ENCODE measurements around the gene CNTNAP2.

Gene CNTNAP2

DNA sequence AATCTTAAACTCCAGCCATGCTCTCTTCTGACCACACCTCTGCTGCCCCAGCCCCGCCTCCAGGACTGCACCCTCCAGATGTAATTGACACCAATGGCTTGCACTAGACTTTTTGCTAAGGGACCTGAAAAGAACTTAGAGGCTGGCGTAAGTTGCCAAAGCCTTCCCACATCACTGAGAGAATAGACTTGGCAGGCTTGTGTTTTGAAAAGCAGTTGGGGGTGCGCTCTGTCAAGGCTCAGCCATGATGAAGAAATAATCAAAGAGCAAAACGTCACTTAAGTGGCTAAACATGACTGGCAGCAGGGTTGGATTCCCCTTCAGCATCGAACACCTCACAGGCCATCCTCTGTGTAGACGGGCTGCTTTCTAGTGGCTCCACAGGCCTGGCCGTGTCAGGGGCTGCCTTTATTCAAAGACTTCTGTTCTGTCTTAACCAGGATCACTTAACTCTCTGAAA, 2278.8 kb downstream of the CNTNAP2 start:
- Histone ChIP-seq H3K4me3 (ENCODE audit: low read depth, low read length) (no peak overlapping the region), H3K9me3 (ENCODE audit: control insufficient read depth, insufficient read depth, low read depth, low read length) (no peaks in the 10 kb centered on the region), H3K4me1 (ENCODE audit: control insufficient read depth, insufficient read depth, low read length) (no peaks in the 10 kb centered on the region), H3K27ac (ENCODE audit: extremely low read depth, low read depth, low read length) (no peak overlapping the region), H3K36me3 (ENCODE audit: control insufficient read depth in 2 of 2, insufficient read depth in 1 of 2, low read length in 2 of 2) (no peaks in the 10 kb centered on the region)
- POLR2A ChIA-PET, result no interaction called here
- CTCF ChIA-PET, result no interaction called here
- TF ChIP-seq KLF10 (tag by site-specific recombination; IDR thresholded peaks at IDR 0.05) (0 out of 2 replicates have a peak, but pooled peaks have one; percentile 14), HOXC10 (CRISPR knock-in tag; IDR thresholded peaks at IDR 0.05) (no peak), ZNF501 (tag by site-specific recombination; IDR thresholded peaks at IDR 0.05) (no peak)

- POLR2A ChIA-PET, result no interaction called here
Measured at GRCh38 chr7:148395990-148396716, 2279.6 kb downstream of the CNTNAP2 start.

DNA sequence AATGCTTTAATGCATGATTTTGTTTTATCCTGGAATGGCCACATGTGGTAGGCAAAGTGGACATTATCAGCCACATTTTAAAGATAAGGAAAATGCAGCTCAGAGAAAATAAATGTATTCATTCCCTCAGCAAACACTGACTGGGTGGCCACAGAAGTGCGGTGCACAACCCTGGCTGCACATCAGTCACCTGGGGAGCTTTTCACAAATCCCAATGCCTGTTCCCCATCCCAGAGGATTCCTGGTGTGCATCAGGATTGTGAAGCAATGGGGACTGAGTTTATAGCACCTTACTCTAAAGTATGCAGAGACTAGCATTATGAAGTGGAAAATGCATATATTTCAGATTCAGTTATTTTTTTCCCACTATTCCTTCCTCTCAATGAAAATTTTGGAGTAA, 2280.5 kb downstream of the CNTNAP2 start:
- Histone ChIP-seq H3K36me3 (ENCODE audit: control insufficient read depth in 2 of 2, insufficient read depth in 1 of 2, low read length in 2 of 2) (no peaks in the 10 kb centered on the region), H3K9me3 (ENCODE audit: control insufficient read depth, insufficient read depth, low read depth, low read length) (no peaks in the 10 kb centered on the region), H3K4me3 (ENCODE audit: low read depth, low read length) (no peak overlapping the region), H3K27ac (ENCODE audit: extremely low read depth, low read depth, low read length) (no peak overlapping the region), H3K4me1 (ENCODE audit: control insufficient read depth, insufficient read depth, low read length) (no peaks in the 10 kb centered on the region)
- CTCF ChIA-PET, result no interaction called here
- peak; percentile 43; the same call in 1 of the 2 replicates for TF ChIP-seq ZIC2 (tag by site-specific recombination; IDR thresholded peaks at IDR 0.05)
- no peak for TF ChIP-seq RBAK (tag by site-specific recombination; IDR thresholded peaks at IDR 0.05)
- TF ChIP-seq, protein P1, sequence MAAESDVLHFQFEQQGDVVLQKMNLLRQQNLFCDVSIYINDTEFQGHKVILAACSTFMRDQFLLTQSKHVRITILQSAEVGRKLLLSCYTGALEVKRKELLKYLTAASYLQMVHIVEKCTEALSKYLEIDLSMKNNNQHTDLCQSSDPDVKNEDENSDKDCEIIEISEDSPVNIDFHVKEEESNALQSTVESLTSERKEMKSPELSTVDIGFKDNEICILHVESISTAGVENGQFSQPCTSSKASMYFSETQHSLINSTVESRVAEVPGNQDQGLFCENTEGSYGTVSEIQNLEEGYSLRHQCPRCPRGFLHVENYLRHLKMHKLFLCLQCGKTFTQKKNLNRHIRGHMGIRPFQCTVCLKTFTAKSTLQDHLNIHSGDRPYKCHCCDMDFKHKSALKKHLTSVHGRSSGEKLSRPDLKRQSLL (tag by site-specific recombination; IDR thresholded peaks at IDR 0.05), result no peak
- POLR2A ChIA-PET, result no interaction called here

More at GRCh38 chr7:148395990-148396716, 2279.6 kb downstream of the CNTNAP2 start:
- TF ChIP-seq ZNF335 (tag by site-specific recombination; conservative IDR thresholded peaks at IDR 0.05) (no peak), ZNF423 (tag by site-specific recombination; IDR thresholded peaks at IDR 0.05) (no peak), ZBTB1 (tag by site-specific recombination; IDR thresholded peaks at IDR 0.05) (no peak), KLF10 (tag by site-specific recombination; IDR thresholded peaks at IDR 0.05) (no peak), ZNF473 (tag by site-specific recombination; IDR thresholded peaks at IDR 0.05) (no peak), ZNF398 (tag by site-specific recombination; IDR thresholded peaks at IDR 0.05) (no peak), ZNF707 (tag by site-specific recombination; IDR thresholded peaks at IDR 0.05) (no peak), ZNF23 (tag by site-specific recombination; IDR thresholded peaks at IDR 0.05; ENCODE audit: borderline replicate concordance) (no peak)
- TF ChIP-seq, protein P2, sequence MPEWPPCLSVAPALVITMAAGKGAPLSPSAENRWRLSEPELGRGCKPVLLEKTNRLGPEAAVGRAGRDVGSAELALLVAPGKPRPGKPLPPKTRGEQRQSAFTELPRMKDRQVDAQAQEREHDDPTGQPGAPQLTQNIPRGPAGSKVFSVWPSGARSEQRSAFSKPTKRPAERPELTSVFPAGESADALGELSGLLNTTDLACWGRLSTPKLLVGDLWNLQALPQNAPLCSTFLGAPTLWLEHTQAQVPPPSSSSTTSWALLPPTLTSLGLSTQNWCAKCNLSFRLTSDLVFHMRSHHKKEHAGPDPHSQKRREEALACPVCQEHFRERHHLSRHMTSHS (tag by site-specific recombination; IDR thresholded peaks at IDR 0.05), result no peak
- Histone ChIP-seq H3K36me3 (ENCODE audit: control insufficient read depth in 2 of 2, insufficient read depth in 1 of 2, low read length in 2 of 2) (no peaks in the 10 kb centered on the region), H3K9me3 (ENCODE audit: control insufficient read depth, insufficient read depth, low read depth, low read length) (no peaks in the 10 kb centered on the region), H3K4me3 (ENCODE audit: low read depth, low read length) (no peak overlapping the region), H3K27ac (ENCODE audit: extremely low read depth, low read depth, low read length) (no peak overlapping the region), H3K4me1 (ENCODE audit: control insufficient read depth, insufficient read depth, low read length) (no peaks in the 10 kb centered on the region)
- CTCF ChIA-PET, result no interaction called here

- Histone ChIP-seq H3K9me3 (ENCODE audit: control insufficient read depth, insufficient read depth, low read depth, low read length) (no peaks in the 10 kb centered on the region), H3K4me3 (ENCODE audit: low read depth, low read length) (no peak overlapping the region), H3K4me1 (ENCODE audit: control insufficient read depth, insufficient read depth, low read length) (no peaks in the 10 kb centered on the region), H3K36me3 (ENCODE audit: control insufficient read depth in 2 of 2, insufficient read depth in 1 of 2, low read length in 2 of 2) (no peaks in the 10 kb centered on the region), H3K27ac (ENCODE audit: extremely low read depth, low read depth, low read length) (no peak overlapping the region)
- TF ChIP-seq ZNF548 (tag by site-specific recombination; IDR thresholded peaks at IDR 0.05) (no peak), ZNF600 (tag by site-specific recombination; IDR thresholded peaks at IDR 0.05) (no peak), KLF7 (tag by site-specific recombination; IDR thresholded peaks at IDR 0.05; ENCODE audit: borderline replicate concordance) (no peak), ZNF623 (tag by site-specific recombination; IDR thresholded peaks at IDR 0.05) (no peak), KLF1 (tag by site-specific recombination; IDR thresholded peaks at IDR 0.05) (no peak)
- TF ChIP-seq, protein P1 (tag by site-specific recombination; IDR thresholded peaks at IDR 0.05), result no peak
- ChIA-PET POLR2A (no interaction called here), CTCF (no interaction called here)
Measured at GRCh38 chr7:148397551-148397950, 2280.9 kb downstream of the CNTNAP2 start.
